Caco-2 (cell line): Measurements from ENCODE around the gene NAXD. TPM values are rescaled to one million over a fixed set of nuclear protein-coding genes. Genes with fewer than 3 reads are reported as not detected.
"Not testable (repeated sequence)": the region's sequence is repeated elsewhere in the genome, so short reads cannot be mapped to it uniquely, and the experiment has no call there.

Experiments
- BruUV-seq: library from RNA; stranded (reverse); fragments of 400-500 nt; replicated peaks from 2 replicates; lab custom pipeline; 2021; lab: Mats Ljungman, UMichigan
- CTCF ChIA-PET: fragments of 300-600 bp; sonication (Branson Sonifier 250); formaldehyde crosslinking; loops from one replicate; lab custom pipeline; 2022; ENCODE audit warnings: antibody characterized with exemption; lab: Charles Lee
- POLR2A ChIA-PET: fragments of 300-600 bp; sonication (Branson Sonifier 250); formaldehyde crosslinking; loops from one replicate; lab custom pipeline; 2022; ENCODE audit warnings: antibody characterized with exemption; lab: Charles Lee
- DNase-seq, 2 experiments: peaks; one replicate each; pipeline versions ENCODE4 v3.0.0 to v3.0.0-alpha.2; 2020 to 2022
- H3K27me3 ChIP-seq: replicated peaks from 2 replicates; pipeline ENCODE4 v1.6.0; 2011; ENCODE audit warnings: low read length; ENCODE audit not compliant: control insufficient read depth, insufficient read depth
- H3K36me3 ChIP-seq: 2 replicates; pipeline ENCODE4 v1.5.1; 2011; ENCODE audit warnings: low read length; ENCODE audit not compliant: control insufficient read depth, insufficient read depth
- H3K4me1 ChIP-seq: fragments of 250-450 bp; sonication (Bioruptor Pico); 2 replicates; pipeline ENCODE4 v1.5.1; 2020; ENCODE audit warnings: mild to moderate bottlenecking
- H3K4me3 ChIP-seq: 2 replicates; pipeline ENCODE4 v1.5.1; 2011; ENCODE audit warnings: low read depth, mild to moderate bottlenecking, control low read depth, low read length
- H3K9me3 ChIP-seq: fragments of 250-450 bp; sonication (Bioruptor Pico); 2 replicates; pipeline ENCODE4 v1.5.1; 2020; ENCODE audit warnings: mild to moderate bottlenecking, moderate library complexity
- H3K27ac Mint-ChIP-seq: one replicate; pipeline ENCODE4 v1.8.0; 2022; ENCODE audit warnings: mixed read lengths; ENCODE audit not compliant: unreplicated experiment
- H3K27me3 Mint-ChIP-seq: one replicate; pipeline ENCODE4 v1.8.0; 2022; ENCODE audit warnings: mixed read lengths; ENCODE audit not compliant: insufficient read depth, unreplicated experiment
- H3K36me3 Mint-ChIP-seq: one replicate; pipeline ENCODE4 v1.8.0; 2022; ENCODE audit warnings: mild to moderate bottlenecking, mixed read lengths; ENCODE audit not compliant: insufficient read depth, unreplicated experiment
- H3K4me1 Mint-ChIP-seq: one replicate; pipeline ENCODE4 v1.8.0; 2022; ENCODE audit warnings: low read depth, mixed read lengths; ENCODE audit not compliant: unreplicated experiment
- H3K4me3 Mint-ChIP-seq: one replicate; pipeline ENCODE4 v1.8.0; 2022; ENCODE audit warnings: mild to moderate bottlenecking, moderate library complexity, mixed read lengths; ENCODE audit not compliant: unreplicated experiment
- H3K9me3 Mint-ChIP-seq: one replicate; pipeline ENCODE4 v1.8.0; 2022; ENCODE audit warnings: mixed read lengths; ENCODE audit not compliant: unreplicated experiment
- intact Hi-C: fragments of 100-400 bp; cut with micrococcal nuclease; formaldehyde crosslinking; loops from one replicate; pipeline ENCODE4 v1.10.0; 2022; ENCODE audit not compliant: unreplicated experiment
- total RNA-seq: library from RNA; stranded (reverse); gene quantifications from 2 replicates; pipeline ENCODE4 v1.2.3, GENCODE V29; 2022
- TF ChIP-seq, protein P1 (sequence below), 2 experiments: fragments of 200-600 bp in 1 of 2; IDR thresholded peaks; 1 replicate in 1 of 2; 2 replicates in 1 of 2; pipeline versions ENCODE4 v1.5.1 to v1.8.0; 2011 to 2022; ENCODE audit warnings: antibody characterized with exemption in 1 of 2, control low read depth in 1 of 2, inconsistent platforms in 1 of 2, low read depth in 1 of 2, low read length in 1 of 2, mild to moderate bottlenecking in 1 of 2, moderate library complexity in 1 of 2; ENCODE audit not compliant: insufficient read depth in 1 of 2, severe bottlenecking in 1 of 2, unreplicated experiment in 1 of 2

NAXD gene
- total RNA-seq, 1 experiment from 2014 or later, result 51.5 TPM

- ChIA-PET POLR2A (no interaction called here), CTCF (no interaction called here)
- H3K4me3 ChIP-seq, result no peak overlapping the region
- H3K4me1 ChIP-seq, result no peaks in the 10 kb centered on the region
- H3K27me3 ChIP-seq, result no peaks in the 10 kb centered on the region
- Mint-ChIP-seq H3K27me3 (no peaks in the 10 kb centered on the region), H3K4me3 (no peak overlapping the region), H3K27ac (no peak overlapping the region), H3K4me1 (no peaks in the 10 kb centered on the region), H3K36me3 (peaks cover 60% of the 10 kb centered on the region), H3K9me3 (no peaks in the 10 kb centered on the region)
- intact Hi-C loops, result no loop called here
- no peak for DNase-seq
- no TSS peak for BruUV-seq
- TF ChIP-seq, protein P1, sequence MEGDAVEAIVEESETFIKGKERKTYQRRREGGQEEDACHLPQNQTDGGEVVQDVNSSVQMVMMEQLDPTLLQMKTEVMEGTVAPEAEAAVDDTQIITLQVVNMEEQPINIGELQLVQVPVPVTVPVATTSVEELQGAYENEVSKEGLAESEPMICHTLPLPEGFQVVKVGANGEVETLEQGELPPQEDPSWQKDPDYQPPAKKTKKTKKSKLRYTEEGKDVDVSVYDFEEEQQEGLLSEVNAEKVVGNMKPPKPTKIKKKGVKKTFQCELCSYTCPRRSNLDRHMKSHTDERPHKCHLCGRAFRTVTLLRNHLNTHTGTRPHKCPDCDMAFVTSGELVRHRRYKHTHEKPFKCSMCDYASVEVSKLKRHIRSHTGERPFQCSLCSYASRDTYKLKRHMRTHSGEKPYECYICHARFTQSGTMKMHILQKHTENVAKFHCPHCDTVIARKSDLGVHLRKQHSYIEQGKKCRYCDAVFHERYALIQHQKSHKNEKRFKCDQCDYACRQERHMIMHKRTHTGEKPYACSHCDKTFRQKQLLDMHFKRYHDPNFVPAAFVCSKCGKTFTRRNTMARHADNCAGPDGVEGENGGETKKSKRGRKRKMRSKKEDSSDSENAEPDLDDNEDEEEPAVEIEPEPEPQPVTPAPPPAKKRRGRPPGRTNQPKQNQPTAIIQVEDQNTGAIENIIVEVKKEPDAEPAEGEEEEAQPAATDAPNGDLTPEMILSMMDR (IDR thresholded peaks at IDR 0.05; ENCODE audit: insufficient read depth in 1 of 2, low read depth in 1 of 2, low read length in 1 of 2, severe bottlenecking in 1 of 2, unreplicated experiment in 1 of 2), result no peak
- H3K9me3 ChIP-seq, result no peaks in the 10 kb centered on the region
- peaks cover 5% of the 10 kb centered on the region for H3K36me3 ChIP-seq
Observed at GRCh38 chr13:110666255-110666533, 50.8 kb downstream of the NAXD start.

DNA sequence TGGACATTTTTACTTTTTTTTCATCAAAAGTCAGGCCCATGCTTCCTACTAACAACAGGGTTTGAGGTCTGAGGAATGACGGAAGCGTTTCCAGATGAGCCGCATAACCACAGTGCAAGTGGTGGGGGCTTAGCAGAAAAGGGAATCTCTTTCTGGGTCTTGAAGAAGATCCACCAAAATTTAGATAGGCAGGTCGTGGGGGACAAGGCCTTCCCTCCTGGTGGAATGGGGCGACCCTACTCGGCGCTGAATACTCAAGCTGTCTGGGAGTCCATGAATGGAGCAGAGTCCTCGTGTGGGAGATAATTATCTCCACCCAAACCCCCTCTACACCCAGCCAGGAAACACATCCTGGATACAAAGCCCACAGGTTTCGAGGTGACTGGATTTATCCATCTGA, 53.7 kb downstream of the NAXD start:
- Mint-ChIP-seq H3K27ac (no peak overlapping the region), H3K4me3 (no peak overlapping the region), H3K4me1 (no peaks in the 10 kb centered on the region), H3K9me3 (no peaks in the 10 kb centered on the region), H3K27me3 (no peaks in the 10 kb centered on the region), H3K36me3 (peaks cover 47% of the 10 kb centered on the region)
- no TSS peak for BruUV-seq
- Histone ChIP-seq H3K27me3 (no peaks in the 10 kb centered on the region), H3K4me1 (no peaks in the 10 kb centered on the region), H3K36me3 (peaks cover 4% of the 10 kb centered on the region), H3K4me3 (no peak overlapping the region), H3K9me3 (no peaks in the 10 kb centered on the region)
- intact Hi-C loops, result no loop called here
- TF ChIP-seq, protein P1 (IDR thresholded peaks at IDR 0.05; ENCODE audit: insufficient read depth in 1 of 2, low read depth in 1 of 2, low read length in 1 of 2, severe bottlenecking in 1 of 2, unreplicated experiment in 1 of 2), result no peak
- no peak for DNase-seq
- CTCF ChIA-PET, result interaction anchor here (0.6 kb wide), 2 partner anchors 17 to 21 kb away, joined by 3 read pairs; no protein-coding TSS in a partner anchor
- POLR2A ChIA-PET, result no interaction called here

DNA sequence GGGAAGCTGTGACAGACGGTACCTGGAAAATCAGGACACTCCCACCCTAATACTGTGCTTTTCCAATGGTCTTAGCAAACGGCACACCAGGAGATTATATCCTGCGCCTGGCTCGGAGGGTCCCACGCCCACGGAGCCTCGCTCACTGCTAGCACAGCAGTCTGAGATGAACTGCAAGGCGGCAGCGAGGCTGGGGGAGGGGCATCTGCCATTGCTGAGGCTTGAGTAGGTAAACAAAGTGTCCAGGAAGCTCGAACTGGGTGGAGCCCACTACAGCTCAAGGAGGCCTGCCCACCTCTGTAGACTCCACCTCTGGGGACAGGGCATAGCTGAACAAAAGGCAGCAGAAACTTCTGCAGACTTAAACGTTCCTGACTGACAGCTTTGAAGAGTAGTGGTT, 54.5 kb downstream of the NAXD start:
- H3K4me3 ChIP-seq, H3K27me3 Mint-ChIP-seq, H3K4me1 ChIP-seq, H3K4me3 Mint-ChIP-seq, H3K9me3 Mint-ChIP-seq, POLR2A ChIA-PET, BruUV-seq, DNase-seq, H3K27me3 ChIP-seq, H3K4me1 Mint-ChIP-seq, H3K9me3 ChIP-seq, CTCF ChIA-PET, H3K27ac Mint-ChIP-seq, H3K36me3 ChIP-seq, intact Hi-C loops: not testable (repeated sequence)
- peaks cover 52% of the 10 kb centered on the region for H3K36me3 Mint-ChIP-seq
